Measurements from ENCODE around the gene ERGIC1.
"Not testable (repeated sequence)": the region's sequence is repeated elsewhere in the genome, so short reads cannot be mapped to it uniquely, and the experiment has no call there.

DNA sequence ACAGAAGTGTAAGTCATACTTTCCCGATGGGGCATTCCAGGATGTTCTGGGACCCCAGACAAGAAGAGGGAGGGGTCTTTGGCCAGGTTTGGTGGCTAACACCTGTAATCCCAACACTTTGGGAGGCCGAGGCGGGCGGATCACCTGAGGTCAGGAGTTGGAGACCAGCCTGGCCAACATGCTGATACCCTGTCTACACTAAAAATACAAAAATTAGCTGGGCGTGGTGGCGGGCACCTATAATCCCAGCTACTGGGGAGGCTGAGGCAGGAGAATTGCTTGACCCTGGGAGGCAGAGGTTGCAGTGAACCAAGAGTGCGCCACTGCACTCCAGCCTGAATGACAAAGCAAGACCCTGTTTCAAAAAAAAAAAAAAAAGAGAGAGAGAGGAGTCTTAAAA is 63.0 kb downstream of the ERGIC1 start:
- TF ChIP-seq, protein P1, sequence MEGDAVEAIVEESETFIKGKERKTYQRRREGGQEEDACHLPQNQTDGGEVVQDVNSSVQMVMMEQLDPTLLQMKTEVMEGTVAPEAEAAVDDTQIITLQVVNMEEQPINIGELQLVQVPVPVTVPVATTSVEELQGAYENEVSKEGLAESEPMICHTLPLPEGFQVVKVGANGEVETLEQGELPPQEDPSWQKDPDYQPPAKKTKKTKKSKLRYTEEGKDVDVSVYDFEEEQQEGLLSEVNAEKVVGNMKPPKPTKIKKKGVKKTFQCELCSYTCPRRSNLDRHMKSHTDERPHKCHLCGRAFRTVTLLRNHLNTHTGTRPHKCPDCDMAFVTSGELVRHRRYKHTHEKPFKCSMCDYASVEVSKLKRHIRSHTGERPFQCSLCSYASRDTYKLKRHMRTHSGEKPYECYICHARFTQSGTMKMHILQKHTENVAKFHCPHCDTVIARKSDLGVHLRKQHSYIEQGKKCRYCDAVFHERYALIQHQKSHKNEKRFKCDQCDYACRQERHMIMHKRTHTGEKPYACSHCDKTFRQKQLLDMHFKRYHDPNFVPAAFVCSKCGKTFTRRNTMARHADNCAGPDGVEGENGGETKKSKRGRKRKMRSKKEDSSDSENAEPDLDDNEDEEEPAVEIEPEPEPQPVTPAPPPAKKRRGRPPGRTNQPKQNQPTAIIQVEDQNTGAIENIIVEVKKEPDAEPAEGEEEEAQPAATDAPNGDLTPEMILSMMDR (conservative IDR thresholded peaks at IDR 0.05; ENCODE audit: low read depth in 2 of 2), result not testable (repeated sequence)
- TF ChIP-seq EZH2 (IDR thresholded peaks at IDR 0.05; ENCODE audit: low read depth, unreplicated experiment), result not testable (repeated sequence)
